Head of caudate nucleus (tissue), 42 donors: ENCODE data around the gene PDE4A.

Experiments used
- DNase-seq, 42 donors: peaks; one replicate each; pipeline versions ENCODE4 v3.0.0 to v3.0.0-alpha.2; 2020 to 2021; ENCODE audit warnings: mixed read lengths in 7 of 42
- intact Hi-C: fragments of 100-400 bp; cut with DNase I; formaldehyde crosslinking; loops from one replicate; pipeline ENCODE4 v1.15.0; 2022

Gene PDE4A

DNA sequence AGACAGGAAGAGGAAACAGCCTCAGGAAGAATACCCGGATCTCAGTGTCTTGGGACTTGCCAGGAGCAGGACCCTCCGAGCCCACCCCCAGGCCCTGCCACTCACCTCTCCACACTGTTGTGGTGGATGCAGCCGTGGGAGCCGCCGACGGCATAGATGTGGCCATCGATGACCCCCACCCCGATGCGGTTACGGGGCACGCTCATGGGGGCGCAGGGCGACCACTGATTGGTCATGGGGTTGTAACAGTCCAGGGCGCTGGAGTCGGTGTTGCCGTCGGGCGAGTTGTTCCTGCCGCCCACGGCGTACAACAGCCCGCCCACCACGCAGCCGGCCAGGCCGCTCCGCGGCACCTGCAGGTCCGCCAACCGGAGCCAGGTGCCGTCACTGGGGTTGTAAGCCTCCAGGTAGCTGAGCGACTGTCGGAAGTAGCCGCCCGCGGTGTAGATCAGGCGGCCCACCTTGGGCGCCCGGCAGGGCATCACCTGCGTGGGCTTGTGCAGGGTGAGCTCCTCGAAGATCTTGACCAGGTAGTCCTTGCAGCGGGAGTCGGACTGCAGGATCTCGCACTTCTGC is 71.2 kb downstream of the PDE4A start:
- no peak for DNase-seq
- intact Hi-C loops: no loop called here

DNA sequence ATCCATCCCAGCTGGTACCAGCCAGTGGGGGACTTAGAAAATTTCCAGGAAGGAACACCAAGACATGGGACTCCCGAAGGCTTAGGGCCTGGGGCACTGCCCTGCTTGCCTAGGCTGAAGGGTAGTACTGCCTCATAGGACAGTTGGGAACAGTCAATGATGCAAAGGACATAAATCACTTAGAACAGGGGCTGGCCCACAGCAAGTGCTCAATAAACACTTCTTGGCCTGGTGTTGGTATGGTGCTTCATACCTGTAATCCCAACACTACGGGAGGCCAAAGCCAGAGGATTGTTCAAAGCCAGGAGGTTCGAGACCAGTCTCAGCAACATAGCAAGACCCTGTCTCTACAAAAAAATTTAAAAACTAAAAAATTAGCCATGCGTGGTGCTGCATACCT is 77.0 kb downstream of the PDE4A start:
- intact Hi-C loops: no loop called here
- DNase-seq: no peak

DNA sequence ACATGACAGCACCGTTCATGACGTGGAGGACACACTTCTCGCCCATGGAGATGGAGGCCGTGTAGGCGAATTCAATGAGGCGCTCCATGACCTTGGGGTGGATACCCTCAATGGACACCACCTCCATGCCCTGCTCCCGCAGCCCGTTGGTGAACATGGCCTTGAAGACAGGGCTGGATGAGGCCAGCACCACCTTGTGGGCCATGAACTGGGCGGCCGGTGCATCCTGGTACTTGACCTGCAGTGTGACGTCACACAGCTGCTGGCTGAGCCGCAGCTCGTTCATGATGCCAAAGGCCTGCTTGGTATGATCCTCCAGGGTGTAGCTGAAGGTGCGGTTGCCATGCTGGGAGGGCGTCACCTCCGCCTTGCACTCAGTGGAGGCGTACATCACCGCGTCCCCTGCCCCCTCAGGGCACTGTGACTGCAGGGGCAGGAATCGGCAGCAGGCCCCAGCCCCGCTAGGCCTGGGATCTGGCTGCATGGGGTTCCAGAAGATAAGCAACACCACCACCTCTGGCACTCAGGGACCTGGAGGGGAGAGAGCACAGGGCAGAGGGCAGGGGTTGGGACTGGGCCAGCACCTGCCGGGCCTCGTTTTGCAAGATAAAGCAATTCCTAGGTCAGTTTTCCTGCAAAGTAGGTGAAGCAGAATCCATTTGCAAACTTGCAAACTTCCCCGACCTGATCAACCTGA is 79.4 kb downstream of the PDE4A start:
- no peak for DNase-seq
- intact Hi-C loops: loop anchor here (5.0 kb wide), 1 partner anchor 68 kb away; the partner anchor contains the start of genes CDKN2D and KRI1

DNA sequence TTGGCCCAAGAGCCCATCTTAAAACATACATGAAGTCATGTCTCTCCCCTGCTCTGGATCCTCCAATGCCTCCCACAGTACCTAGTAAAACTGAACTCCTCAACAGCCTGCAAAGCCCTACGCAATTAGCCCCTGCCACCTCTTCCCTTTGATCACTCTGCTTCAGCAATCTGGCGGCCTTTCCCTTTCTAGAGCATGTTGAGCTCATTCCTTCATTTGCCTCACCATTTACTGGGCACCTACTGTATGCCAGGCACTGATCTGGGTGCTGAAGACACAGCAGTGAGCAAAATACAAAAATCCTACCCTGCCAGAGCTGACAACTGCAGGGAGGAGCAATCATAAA is 79.9 kb downstream of the PDE4A start:
- intact Hi-C loops: loop anchor here (5.0 kb wide), 1 partner anchor 67 kb away; the partner anchor contains the start of genes CDKN2D and KRI1
- no peak for DNase-seq

DNA sequence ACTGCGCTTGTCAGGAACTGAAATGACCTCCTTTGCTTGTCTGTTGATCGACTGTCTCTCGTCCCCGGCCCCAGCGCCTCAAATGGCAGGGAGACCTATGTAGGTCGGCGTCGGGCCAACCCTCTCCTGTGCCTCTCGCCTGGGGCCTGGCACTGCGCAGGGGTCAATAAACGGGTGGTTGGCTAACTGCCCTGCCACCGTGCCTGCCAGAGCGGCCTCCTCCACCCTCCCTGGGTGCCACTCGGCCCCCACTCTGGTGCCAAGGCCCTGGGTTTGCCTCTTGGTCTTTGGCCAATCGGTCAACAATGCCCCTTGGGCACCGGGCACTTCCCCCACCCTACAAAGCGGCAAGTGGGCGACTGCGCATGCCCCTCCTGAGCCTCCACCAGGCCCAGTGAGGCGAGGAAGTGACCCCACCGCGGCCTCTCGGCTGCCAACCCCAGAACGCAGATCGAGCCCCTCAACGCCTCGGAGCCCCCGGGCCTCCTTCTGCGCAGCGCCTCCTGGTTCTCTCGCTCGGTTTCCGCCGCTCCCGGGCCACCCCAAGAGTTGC is 81.7 kb downstream of the PDE4A start:
- DNase-seq: peak; percentile 60 to 91 (median 82)
- intact Hi-C loops: loop anchor here (5.0 kb wide), 1 partner anchor 65 kb away; the partner anchor contains the start of genes CDKN2D and KRI1

DNA sequence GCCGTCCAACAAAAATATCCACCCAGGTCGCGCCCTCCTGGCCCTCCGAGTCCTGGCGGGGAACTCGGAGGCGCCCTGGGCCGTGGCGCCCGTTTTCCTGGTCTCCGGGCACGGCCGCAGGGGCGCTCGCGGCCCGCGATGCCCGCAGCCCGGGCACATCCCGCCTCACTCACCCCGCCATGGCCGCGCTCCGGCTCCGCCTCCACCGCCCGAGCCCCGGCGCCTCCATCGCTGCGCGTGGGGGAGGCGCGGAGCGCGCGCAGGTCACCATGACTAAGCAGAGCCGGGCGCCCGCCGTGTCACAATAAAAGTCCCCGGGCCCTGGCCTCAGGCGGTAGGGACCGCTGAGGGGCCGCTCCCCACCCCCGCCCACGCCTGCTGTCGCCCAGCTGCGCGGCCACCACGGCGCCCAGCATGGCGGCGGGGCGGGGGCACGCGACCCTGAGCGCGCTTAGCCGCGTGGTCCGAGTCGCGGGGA is 82.2 kb downstream of the PDE4A start:
- peak; percentile 81 to 97 (median 93) for DNase-seq
- intact Hi-C loops: loop anchor here (5.0 kb wide), 1 partner anchor 65 kb away; the partner anchor contains the start of genes CDKN2D and KRI1

DNA sequence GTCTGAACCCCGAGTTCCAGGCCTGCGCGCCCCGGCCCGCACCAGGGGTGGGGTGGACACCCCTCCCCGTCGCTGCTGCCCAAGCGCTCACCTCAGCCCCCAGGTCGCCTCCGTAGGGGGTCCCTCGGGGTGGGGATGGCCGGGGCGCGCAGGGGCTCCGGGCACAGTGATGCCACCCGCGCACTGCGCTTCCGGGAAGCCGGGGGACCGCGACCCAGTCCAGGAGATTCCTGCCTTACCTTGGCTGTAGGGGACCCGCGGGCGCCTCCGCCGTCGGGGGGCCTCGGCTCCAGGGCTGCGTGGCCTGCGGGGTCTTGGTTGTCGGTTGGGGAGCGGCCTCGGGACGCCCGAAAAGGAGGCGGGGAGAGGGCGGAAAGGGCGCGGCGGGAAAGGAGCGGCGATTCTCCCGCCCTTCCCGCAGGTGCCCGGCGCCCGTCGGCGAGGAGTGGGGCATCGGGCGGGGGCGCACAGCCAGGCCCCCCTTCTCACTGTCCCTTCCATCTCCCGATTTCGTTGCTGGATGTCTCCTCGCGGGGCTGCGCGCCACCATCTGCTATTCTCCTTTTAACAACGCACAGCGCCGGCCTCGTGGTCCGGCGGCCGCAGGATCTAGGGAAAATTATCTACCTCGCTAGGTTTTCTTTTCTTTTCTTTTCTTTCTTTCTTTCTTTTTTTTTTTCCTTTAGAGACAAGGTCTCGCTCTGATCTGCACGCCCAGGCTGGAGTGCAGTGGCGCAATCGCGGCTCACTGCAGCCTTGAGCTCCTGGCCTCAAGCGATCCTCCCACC is 82.9 kb downstream of the PDE4A start, which contains the start of gene KEAP1:
KEAP1 (minus strand) TSS at position 355 of the 788 bp plus-strand sequence. CDS start 3,323 bp downstream, outside the sequence.
- intact Hi-C loops: loop anchor here (5.0 kb wide), 1 partner anchor 64 kb away; the partner anchor contains the start of genes CDKN2D and KRI1
- peak in 33 of 42 donors; percentile 8 to 77 (median 47) for DNase-seq

DNA sequence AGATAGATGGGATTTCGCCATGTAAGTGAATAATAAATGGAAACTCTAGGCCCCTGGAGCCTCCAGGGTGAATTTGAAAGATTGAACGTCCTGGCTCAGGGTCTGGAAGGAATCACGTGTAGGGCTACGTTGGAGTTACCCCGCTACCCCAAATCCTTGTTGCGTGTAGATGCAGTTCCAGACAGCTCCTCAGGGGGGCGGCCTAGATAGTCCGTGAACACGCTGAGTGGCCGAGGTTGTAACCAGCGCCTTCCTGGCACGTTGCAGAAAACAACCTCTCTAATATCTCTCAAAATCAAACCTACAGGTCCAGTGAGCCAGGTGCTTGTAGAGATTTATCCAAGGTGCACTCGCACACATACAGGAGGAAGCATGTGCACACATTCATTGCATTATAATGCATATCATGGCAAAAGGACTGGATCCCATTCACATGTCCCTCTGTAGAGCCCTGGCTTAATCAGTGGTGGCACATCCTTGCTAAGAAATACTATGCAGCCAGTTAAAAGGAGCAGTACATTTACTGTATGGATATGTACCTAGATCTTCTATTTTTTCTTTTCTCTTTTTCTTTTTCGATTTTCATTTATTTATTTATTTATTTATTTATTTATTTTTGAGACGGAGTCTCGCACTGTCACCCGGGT is 85.4 kb downstream of the PDE4A start:
- intact Hi-C loops: no loop called here
- DNase-seq: peak; percentile 50 to 92 (median 77)

DNA sequence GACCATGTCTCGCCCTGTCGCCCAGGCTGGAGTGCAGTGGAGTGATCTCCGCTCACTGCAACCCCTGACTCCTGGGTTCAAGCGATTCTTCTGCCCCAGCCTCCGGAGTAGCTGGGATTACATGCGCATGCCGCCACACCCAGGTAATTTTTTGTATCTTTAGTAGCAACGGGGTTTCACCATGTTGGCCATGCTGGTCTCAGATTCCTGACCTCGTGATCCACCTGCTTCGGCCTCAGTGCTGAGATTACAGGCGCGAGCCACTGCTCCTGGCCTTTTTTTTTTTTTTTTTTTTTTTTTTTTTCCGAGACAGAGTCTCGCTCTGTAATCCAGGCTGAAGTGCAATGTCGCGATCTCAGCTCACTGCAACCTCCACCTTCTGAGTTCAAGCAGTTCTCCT is 87.7 kb downstream of the PDE4A start:
- intact Hi-C loops: no loop called here
- DNase-seq: no peak

DNA sequence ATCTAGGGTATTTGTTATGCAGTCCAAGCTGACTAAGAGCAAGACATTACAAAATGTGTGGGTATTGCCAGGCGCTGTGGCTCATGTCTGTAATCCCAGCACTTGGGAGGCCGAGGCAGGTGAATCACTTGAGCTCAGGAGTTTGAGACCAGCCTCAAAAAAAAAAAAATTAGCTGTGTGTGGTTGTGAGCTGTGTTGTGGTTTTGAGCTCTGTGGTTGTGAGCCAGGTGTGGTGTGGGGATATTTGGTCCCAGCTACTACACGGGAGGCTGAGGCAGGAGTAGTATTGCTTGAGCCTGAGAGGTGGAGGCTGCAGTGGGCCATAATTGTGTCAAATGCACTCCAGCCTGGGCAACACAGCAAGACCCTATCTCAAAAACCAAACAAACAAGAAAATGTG is 88.4 kb downstream of the PDE4A start:
- intact Hi-C loops: no loop called here
- DNase-seq: no peak

DNA sequence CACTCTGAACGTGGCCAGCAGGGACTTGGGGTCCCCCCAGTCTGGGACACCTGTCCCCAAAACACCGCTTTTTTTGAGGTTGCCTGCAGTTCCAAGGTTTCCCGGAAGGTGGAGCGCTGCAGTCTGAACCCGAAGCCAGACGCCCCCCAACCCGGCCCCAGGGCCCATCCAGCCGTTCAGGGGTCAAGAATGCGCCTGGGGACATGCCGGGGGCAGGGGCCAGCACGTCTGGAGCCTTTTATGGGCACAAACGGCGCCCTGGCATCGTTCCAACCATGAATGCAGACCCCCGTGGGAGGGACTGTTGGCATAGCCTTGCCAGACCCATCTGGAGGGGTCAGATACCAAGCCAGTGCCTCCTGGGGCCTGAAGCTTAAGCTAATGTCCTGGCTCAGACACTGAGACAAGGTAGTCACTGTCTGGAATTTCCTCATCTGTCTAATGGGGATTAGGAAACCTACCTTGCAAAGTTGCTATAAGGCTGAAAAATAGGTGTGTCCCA is 90.0 kb downstream of the PDE4A start:
- intact Hi-C loops: no loop called here
- peak in 13 of 42 donors; percentile 10 to 69 (median 52) for DNase-seq

DNA sequence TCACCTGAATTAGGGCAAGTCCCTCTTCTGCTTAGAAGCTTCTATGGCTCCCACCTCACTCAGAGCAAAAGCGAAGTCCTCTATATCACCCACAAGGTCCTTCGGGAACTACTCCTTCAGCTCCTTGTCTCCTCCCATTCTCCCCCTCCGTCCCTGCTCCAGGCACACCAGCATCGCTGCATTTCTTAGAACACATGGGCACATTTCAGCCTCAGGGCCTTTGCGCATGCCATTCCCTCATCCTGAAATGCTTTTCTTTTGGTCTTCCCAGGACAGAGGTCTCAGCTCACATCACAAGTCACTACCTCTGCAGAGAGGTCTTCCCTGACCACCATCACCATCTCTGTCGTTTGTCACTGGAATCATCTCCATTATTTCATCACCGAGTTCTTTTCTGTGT is 92.9 kb downstream of the PDE4A start:
- intact Hi-C loops: no loop called here
- no peak for DNase-seq

DNA sequence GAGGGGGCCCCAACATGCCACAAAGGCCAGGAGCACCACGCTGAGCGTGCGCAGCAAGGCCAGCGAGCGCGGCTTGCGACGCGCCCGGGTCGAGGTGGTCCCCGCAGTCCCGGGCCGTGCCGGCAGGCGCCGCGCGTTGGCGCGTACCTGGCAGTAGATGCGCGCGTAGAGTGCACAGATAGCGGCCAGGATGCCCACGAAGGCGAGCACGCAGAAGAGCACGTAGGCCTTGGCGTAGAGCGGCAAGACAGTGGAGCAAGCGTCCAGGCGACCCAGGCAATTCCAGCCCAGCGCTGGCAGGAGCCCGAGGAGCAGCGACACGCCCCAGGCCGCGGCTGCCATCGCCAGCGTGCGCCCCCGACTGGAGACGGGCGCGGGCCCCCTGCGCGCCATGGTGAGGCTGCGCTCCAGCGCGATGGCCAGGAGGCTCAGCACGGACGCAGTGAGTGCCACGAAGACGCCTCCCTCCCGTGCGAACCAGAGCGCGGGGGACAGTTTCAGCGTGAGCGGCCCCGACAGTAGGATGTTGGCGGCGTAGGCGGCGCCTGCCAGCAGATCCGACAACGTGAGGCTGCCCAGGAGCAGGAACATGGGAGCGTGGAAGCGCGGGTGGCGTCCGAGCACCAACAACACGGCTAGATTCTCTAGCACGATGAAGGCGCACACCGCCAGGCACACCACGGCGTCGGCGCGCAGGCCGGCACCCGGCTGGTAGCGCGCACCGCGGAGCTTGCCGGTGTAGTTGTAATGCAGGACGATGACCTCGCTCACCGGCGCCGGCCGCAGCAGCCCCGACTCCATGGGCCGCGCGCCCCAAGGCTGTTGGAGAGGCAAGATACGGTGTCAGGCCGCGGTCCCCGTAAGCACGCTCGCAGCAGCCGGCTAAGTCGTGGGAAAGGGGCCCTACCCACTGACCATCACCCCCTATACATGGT is 94.1 kb downstream of the PDE4A start:
- DNase-seq: peak in 9 of 42 donors; percentile 9 to 63 (median 45)
- intact Hi-C loops: no loop called here

DNA sequence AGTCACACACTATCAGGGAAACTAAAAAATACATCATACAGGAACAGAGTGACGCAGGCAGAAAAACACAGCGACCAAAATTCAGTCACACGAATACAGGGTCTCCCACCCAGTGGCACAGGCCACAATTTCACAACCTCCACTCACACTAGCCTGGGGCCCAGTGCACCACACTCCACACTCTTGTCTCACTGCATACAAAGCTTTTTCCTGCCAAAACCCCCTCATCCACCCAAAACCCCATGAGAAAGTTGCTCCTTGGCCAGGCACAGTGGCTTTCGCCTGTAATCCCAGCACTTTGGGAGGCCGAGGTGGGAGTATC is 95.7 kb downstream of the PDE4A start:
- intact Hi-C loops: no loop called here
- peak in 1 of 42 donors; percentile 51 for DNase-seq

DNA sequence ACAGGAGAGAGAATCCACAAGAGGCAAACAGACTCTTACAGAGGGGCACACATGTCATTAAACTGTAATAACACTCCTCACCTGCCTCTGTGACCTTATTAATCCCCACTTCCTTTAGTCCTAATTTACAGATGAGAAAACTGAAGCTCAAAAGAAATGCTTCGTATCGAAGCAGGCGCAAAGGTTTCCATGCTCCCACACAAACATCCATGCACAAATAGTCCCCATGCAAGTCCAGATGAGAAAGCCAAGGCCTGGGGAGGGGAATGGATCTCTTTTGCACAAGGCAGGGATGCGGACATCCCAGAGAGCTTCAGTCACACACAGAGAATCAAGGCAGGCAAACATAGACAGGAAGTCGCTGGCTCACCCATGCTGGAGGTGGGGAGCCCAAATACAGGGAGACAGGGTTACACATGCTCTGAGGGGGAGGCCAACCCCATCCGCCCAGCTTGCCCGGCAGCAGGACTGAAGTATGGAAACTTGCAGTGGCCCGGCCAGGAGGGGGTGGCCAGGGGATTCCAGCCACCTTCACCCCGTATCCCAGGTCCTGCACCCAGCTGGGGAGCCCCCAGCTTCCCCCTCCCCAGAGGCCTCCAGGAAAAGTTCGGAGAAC is 96.4 kb downstream of the PDE4A start:
- intact Hi-C loops: no loop called here
- peak in 8 of 42 donors; percentile 12 to 65 (median 36) for DNase-seq

DNA sequence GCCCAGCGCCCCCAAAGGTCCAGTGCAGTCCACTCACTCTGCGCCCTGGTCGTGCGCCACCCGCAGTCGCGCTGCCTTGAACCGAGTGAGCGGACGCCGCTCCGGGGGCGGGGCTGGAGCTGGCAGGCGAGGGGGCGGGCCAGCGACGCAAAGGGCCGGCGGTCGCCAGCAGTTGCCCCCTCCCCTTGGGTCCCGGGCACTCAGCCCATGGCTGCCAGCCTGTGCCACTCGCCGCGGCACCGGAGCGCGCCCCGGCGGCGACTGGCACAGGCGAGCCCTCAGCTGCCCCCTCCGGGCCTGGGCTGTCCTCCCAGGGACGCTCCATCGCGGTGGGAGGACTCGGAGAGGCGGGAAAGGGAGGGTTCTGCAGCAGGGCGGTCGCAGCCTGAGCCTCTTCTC is 97.0 kb downstream of the PDE4A start, which contains the start of gene S1PR5:
S1PR5 (minus strand) TSS at position 87 of the 399 bp plus-strand sequence. CDS start 2,436 bp downstream, outside the sequence.
- DNase-seq: peak; percentile 75 to 96 (median 90)
- intact Hi-C loops: no loop called here
